ENCODE data around the gene BYSL. TPM values are rescaled to one million over a fixed set of nuclear protein-coding genes. Genes with fewer than 3 reads are reported as not detected.

BYSL gene
- total and polyA plus RNA-seq, 9 of the 15 experiments (the other 6 are each of a cell fraction or from before 2014, with no cell fraction given) = 22.2 to 92.3 (median 53.4) TPM

GRCh38 chr6:41940759-41941279 is 19.5 kb downstream of the BYSL start (continued):
- TF ChIP-seq RNF2 (IDR thresholded peaks at IDR 0.05) (no peak), KHSRP (IDR thresholded peaks at IDR 0.05) (no peak), UBTF (IDR thresholded peaks at IDR 0.05; ENCODE audit: borderline replicate concordance in 1 of 2, low read depth in 2 of 2, low read length in 2 of 2) (peak in 1 of 2 experiments; percentile 25; a peak in 1 of 4 replicates), ZNF764 (CRISPR knock-in tag; IDR thresholded peaks at IDR 0.05; ENCODE audit: low read depth) (no peak), SMAD4 (CRISPR knock-in tag; conservative IDR thresholded peaks at IDR 0.05) (no peak), HLTF (IDR thresholded peaks at IDR 0.05) (no peak), ETV1 (tag; conservative IDR thresholded peaks at IDR 0.05; ENCODE audit: low read depth) (no peak; the same call in 1 of the 2 replicates), YBX1 (IDR thresholded peaks at IDR 0.05) (no peak), E2F3 (CRISPR knock-in tag; IDR thresholded peaks at IDR 0.05) (no peak), RFX5 (IDR thresholded peaks at IDR 0.05; ENCODE audit: low read depth, low read length) (no peak), PRPF4 (IDR thresholded peaks at IDR 0.05; ENCODE audit: insufficient read depth, low read depth, low read length, poor library complexity, severe bottlenecking) (no peak), HNRNPUL1 (IDR thresholded peaks at IDR 0.05; ENCODE audit: low read length) (no peak), NCOA1 (IDR thresholded peaks at IDR 0.05; ENCODE audit: low read depth) (no peak), CBX8 (IDR thresholded peaks at IDR 0.05; ENCODE audit: borderline replicate concordance, extremely low read depth, low read depth, low read length, poor library complexity, severe bottlenecking) (no peak), ZBTB2 (IDR thresholded peaks at IDR 0.05) (no peak; the same call in 1 of the 2 replicates), RBM17 (IDR thresholded peaks at IDR 0.05; ENCODE audit: borderline replicate concordance, low read depth, low read length) (no peak), REST (IDR thresholded peaks at IDR 0.05; ENCODE audit: borderline replicate concordance) (peak; percentile 33; the same call in 1 of the 2 replicates), REST (CRISPR knock-in tag; IDR thresholded peaks at IDR 0.05; ENCODE audit: low read depth) (no peak), SUPT5H (IDR thresholded peaks at IDR 0.05) (no peak)
